AG04450 (cell line): ENCODE data around the gene SEMA7A. TPM values are rescaled to one million over a fixed set of nuclear protein-coding genes. Genes with fewer than 3 reads are reported as not detected.

Experiments used
- CTCF ChIA-PET: fragments of 300-600, 350-600 bp; formaldehyde crosslinking; extraction: SDS; loops from one replicate; lab custom pipeline; 2022; ENCODE audit warnings: antibody characterized with exemption, inconsistent platforms; lab: Charles Lee
- POLR2A ChIA-PET: fragments of 350-600 bp; formaldehyde crosslinking; extraction: SDS; loops from one replicate; lab custom pipeline; 2021; ENCODE audit warnings: antibody characterized with exemption, inconsistent platforms; lab: Yijun Ruan, JAX
- DNase-seq: peaks from one replicate; pipeline ENCODE4 v3.0.0-alpha.2; 2011; ENCODE audit warnings: low read depth, low spot score
- H3K27ac ChIP-seq: one replicate; pipeline ENCODE4 v1.5.1; 2012; ENCODE audit warnings: low read depth, low read length, control low read depth
- H3K27me3 ChIP-seq: one replicate; pipeline ENCODE4 v1.6.0; 2012; ENCODE audit warnings: low read length; ENCODE audit not compliant: control insufficient read depth, insufficient read depth
- H3K4me3 ChIP-seq: 2 replicates; pipeline ENCODE4 v1.5.1; 2011; ENCODE audit warnings: mild to moderate bottlenecking, low read depth, low read length, control low read depth
- H3K9me3 ChIP-seq: 2 replicates; pipeline ENCODE4 v1.5.1; 2012; ENCODE audit warnings: low read length; ENCODE audit not compliant: control insufficient read depth, insufficient read depth
- polyA plus RNA-seq: library from polyadenylated mRNA; depleted of rRNA; stranded (reverse); fragments of >200 nt; gene quantifications from 2 replicates; pipeline ENCODE4 v1.2.3, GENCODE V29; 2011
- TF ChIP-seq, protein P1 (sequence below): IDR thresholded peaks from 2 replicates; pipeline ENCODE4 v1.5.1; 2011; ENCODE audit warnings: low read depth, low read length, control low read depth, inconsistent platforms

SEMA7A gene
- polyA plus RNA-seq, 1 experiment = 7.5 TPM

DNA sequence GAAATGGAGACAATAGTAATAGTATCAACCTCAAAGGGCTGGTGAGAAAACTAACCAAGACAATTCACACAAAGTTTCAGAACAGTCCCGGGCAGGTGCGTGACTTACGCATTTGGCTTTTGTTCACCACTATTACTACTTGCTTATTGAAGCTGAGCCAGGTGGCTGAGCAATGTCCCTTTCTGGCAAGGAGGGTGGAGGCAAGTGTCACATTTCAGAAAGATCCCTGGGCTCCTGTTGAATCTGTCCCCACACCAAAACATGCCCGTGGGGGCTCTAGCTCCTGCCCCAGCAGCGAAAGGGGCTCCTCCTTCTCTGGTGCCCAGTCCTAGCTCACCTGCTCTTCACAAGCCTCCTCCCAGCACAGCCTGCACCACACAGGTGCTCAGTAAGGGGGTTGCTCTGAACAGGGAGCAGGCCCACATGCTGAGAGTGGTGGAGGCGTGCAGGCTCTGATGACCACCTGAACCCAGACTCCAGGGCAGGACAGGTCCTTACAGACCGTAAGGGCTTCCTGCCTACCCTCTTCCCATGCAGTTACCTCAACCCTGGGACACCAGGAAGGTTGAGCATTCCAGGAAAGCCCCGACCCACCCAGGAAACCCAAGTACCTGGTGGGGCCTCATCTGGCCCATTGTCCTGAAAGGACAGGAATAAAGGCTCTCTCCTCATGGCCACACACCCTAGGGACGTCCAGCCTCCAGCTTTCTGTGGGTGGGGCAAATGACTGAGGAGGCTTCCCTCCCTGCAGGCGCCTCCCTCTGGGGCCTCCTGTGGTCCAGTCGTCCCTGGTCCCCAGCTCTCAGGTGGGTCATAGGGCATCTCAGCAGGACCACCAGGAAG lies 32.6 kb downstream of the SEMA7A start:
- no peak overlapping the region for H3K4me3 ChIP-seq
- POLR2A ChIA-PET = no interaction called here
- TF ChIP-seq, protein P1, sequence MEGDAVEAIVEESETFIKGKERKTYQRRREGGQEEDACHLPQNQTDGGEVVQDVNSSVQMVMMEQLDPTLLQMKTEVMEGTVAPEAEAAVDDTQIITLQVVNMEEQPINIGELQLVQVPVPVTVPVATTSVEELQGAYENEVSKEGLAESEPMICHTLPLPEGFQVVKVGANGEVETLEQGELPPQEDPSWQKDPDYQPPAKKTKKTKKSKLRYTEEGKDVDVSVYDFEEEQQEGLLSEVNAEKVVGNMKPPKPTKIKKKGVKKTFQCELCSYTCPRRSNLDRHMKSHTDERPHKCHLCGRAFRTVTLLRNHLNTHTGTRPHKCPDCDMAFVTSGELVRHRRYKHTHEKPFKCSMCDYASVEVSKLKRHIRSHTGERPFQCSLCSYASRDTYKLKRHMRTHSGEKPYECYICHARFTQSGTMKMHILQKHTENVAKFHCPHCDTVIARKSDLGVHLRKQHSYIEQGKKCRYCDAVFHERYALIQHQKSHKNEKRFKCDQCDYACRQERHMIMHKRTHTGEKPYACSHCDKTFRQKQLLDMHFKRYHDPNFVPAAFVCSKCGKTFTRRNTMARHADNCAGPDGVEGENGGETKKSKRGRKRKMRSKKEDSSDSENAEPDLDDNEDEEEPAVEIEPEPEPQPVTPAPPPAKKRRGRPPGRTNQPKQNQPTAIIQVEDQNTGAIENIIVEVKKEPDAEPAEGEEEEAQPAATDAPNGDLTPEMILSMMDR = no peak
- no peak for DNase-seq
- no peaks in the 10 kb centered on the region for H3K27me3 ChIP-seq
- H3K9me3 ChIP-seq = no peaks in the 10 kb centered on the region
- CTCF ChIA-PET = no interaction called here
- no peak overlapping the region for H3K27ac ChIP-seq

DNA sequence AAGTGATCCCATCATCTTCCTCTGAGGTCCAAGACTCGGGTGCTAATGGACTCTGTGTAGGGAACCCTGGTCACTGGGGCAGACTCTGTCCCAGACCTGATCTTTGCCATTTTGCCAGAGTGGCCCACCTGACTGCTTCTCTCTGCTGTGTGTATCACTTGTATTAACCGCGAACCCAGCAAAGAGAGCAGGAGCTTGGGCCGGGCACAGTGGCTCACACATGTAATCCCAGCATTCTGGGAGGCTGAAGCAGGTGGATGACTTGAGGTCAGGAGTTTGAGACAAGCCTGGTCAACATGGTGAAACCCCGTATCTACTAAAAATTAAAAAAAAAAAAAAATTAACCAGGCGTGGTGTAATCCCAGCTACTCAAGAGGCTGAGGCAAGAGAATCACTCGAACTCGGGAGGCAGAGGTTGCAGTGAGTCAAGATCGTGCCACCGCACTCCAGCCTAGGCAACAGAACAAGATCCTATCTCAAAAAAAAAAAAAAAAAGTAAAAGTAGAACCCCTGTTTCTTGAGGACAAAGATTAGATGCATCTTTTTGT lies 33.4 kb downstream of the SEMA7A start:
- Histone ChIP-seq H3K9me3 (no peaks in the 10 kb centered on the region), H3K27ac (peak overlapping the region; percentile 31), H3K4me3 (no peak overlapping the region), H3K27me3 (no peaks in the 10 kb centered on the region)
- POLR2A ChIA-PET = no interaction called here
- TF ChIP-seq, protein P1 = no peak
- DNase-seq = no peak
- CTCF ChIA-PET = no interaction called here

DNA sequence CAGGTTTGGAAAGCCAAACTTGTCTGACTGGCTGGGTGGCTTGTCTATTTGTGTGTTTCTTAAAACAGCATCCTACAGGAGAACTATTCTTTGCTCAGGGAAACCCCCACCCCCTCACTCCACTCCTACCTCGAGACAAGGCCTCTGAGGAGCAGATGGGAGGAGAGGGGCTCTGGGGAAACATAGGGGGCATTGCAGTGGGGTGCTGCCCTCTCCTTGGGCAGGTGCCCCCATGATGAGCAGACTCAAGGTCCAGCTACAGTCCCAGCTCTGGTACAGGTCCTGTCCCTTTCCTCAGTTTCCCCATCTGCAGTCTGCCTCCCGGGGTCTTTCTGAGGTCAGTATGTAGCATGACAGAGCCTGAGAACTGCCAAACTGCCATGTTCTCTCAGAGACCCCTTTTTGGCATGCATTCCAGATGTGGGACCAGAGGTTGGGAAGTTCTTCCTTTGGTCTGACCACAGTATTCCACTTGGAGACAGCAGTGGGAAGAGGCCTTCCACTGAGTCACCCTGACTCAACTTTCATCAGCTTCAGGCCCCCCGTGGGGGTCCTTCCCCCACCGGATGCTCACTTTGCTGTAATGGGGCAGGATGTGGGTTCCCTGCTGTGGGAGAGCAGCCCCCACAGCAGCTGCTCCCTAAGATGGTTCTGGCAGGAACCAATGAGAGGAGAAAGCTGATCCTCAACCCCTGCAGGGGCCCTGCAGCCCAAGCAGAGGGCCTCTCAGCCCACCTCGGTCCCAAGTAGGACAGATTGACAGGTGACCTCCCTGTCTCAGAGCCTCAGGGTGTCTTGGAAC lies 34.0 kb downstream of the SEMA7A start:
- no peak overlapping the region for H3K4me3 ChIP-seq
- CTCF ChIA-PET = no interaction called here
- TF ChIP-seq, protein P1 = no peak
- peak overlapping the region; percentile 31 for H3K27ac ChIP-seq
- H3K27me3 ChIP-seq = no peaks in the 10 kb centered on the region
- no peaks in the 10 kb centered on the region for H3K9me3 ChIP-seq
- DNase-seq = no peak
- POLR2A ChIA-PET = interaction anchor here (0.7 kb wide), 1 partner anchor 26 kb away, joined by 3 read pairs; no protein-coding TSS in a partner anchor

DNA sequence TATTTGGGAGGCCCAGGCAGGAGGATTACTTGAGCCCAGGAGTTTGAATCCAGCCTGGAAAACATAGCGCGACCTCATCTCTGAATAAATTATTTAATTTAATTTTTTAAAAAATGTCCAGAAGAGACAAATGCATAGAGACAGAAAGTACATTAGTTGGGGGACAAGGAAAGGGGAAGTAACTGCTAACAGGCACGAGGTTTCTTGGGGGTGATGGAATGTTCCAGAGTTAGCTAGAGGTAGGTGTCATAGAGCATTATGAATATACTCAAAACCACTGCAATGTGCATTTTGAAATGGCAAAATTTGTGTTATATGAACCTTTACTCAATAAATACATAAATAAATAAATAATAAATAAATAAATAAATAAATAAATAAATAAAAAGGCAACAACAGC lies 34.7 kb downstream of the SEMA7A start:
- no peak overlapping the region for H3K27ac ChIP-seq

More for the DNA sequence above, 34.7 kb downstream of the SEMA7A start:
- no peak overlapping the region for H3K4me3 ChIP-seq
- CTCF ChIA-PET = no interaction called here
- no peak for DNase-seq
- TF ChIP-seq, protein P1 = no peak
- no peaks in the 10 kb centered on the region for H3K9me3 ChIP-seq
- H3K27me3 ChIP-seq = no peaks in the 10 kb centered on the region
- POLR2A ChIA-PET = interaction anchor here (0.7 kb wide), 1 partner anchor 25 kb away, joined by 3 read pairs; no protein-coding TSS in a partner anchor
